Activated CD4-positive, alpha-beta T cell treated with anti-CD3 and anti-CD28 coated beads, Interleukin-10, Interleukin-2, amounts not matched to agents 100 ng/mL and 50 ng/mL, durations not matched to agents 16 hours and 8 hours (primary cell): ENCODE results near the gene PHC3.

ENCODE experiments used
- DNase-seq: peaks from one replicate; pipeline ENCODE4 v3.0.0-alpha.2; 2020

Gene PHC3

GRCh38 chr3:170076715-170077238, 104.8 kb downstream of the PHC3 start:
- DNase-seq: no peak

- no peak for DNase-seq
These were observed 106.0 kb downstream of the PHC3 start for GRCh38 chr3:170075441-170076091.

- DNase-seq: no peak
These were observed 117.4 kb downstream of the PHC3 start for GRCh38 chr3:170064108-170064507.

GRCh38 chr3:170063691-170064090, 117.8 kb downstream of the PHC3 start:
- no peak for DNase-seq

- no peak for DNase-seq
These were observed 118.8 kb downstream of the PHC3 start for GRCh38 chr3:170062769-170063168.

- DNase-seq: no peak
These were observed 119.5 kb downstream of the PHC3 start for GRCh38 chr3:170062068-170062467.

GRCh38 chr3:170059447-170059846, 122.1 kb downstream of the PHC3 start:
- DNase-seq: no peak

GRCh38 chr3:170058127-170058526, 123.4 kb downstream of the PHC3 start:
- DNase-seq: peak; percentile 66

GRCh38 chr3:170057550-170057949, 124.0 kb downstream of the PHC3 start:
- DNase-seq: peak; percentile 38

GRCh38 chr3:170056710-170057454, 124.7 kb downstream of the PHC3 start:
- peak; percentile 84 for DNase-seq

GRCh38 chr3:170055209-170055608, 126.3 kb downstream of the PHC3 start:
- DNase-seq: peak; percentile 89

GRCh38 chr3:170054204-170054603, 127.3 kb downstream of the PHC3 start:
- peak; percentile 50 for DNase-seq

GRCh38 chr3:170052398-170052797, 129.1 kb downstream of the PHC3 start:
- no peak for DNase-seq

GRCh38 chr3:170050753-170051152, 130.8 kb downstream of the PHC3 start:
- DNase-seq: no peak

GRCh38 chr3:170049146-170050000, 132.2 kb downstream of the PHC3 start:
- no peak for DNase-seq

GRCh38 chr3:170047133-170047404, 134.5 kb downstream of the PHC3 start:
- DNase-seq: no peak

GRCh38 chr3:170046269-170047132, 135.0 kb downstream of the PHC3 start:
- no peak for DNase-seq

- DNase-seq: no peak
These were observed 136.7 kb downstream of the PHC3 start for GRCh38 chr3:170044795-170045244.

GRCh38 chr3:170044271-170044670, 137.3 kb downstream of the PHC3 start:
- no peak for DNase-seq

- DNase-seq: no peak
These were observed 138.0 kb downstream of the PHC3 start for GRCh38 chr3:170043506-170043905.

- no peak for DNase-seq
These were observed 141.1 kb downstream of the PHC3 start for GRCh38 chr3:170040418-170040817.

- peak; percentile 26 for DNase-seq
These were observed 143.0 kb downstream of the PHC3 start for GRCh38 chr3:170038434-170039110.
